Camera-type eye (tissue), 1 donor: ENCODE measurements around the gene MMP8. TPM values are rescaled to one million over a fixed set of nuclear protein-coding genes. Genes with fewer than 3 reads are reported as not detected.

Source experiments
- total RNA-seq: library from RNA; depleted of rRNA; stranded (reverse); fragments of >200 nt; gene quantifications from one replicate; pipeline ENCODE4 v1.2.3, GENCODE V29; 2014

The MMP8 gene
- not detected for total RNA-seq

DNA sequence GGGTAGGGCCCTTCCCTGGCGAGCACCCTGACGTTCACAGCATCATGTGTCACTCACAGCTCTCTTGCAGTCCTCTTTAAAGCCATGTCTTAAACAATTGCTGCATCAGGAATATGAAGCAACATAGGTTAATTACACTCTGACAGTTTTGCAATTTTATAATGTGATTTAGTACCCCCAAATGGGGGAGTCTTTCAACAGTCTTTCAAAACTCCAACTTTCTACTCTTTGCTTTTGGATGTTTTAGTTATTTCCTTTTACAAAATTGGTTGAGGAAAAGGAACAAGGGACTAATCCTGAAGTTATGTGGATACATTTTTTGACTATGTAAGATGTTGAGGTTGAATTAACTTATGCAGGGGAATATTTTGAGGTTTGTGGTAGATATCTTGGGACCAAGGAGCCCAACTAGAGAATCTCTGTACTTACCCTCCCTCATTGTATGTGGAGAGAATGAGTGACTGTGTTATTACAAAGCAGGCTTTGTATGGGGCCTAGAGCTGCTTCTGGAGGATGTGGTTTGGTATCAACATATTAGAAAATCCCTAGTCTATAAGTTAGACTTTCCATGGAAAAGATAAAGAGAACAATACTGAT lies at the start of gene MMP8:
TSS of gene MMP8 (minus strand) at position 51 of the 597 bp plus-strand sequence. CDS start 99 bp downstream, outside the sequence.

DNA sequence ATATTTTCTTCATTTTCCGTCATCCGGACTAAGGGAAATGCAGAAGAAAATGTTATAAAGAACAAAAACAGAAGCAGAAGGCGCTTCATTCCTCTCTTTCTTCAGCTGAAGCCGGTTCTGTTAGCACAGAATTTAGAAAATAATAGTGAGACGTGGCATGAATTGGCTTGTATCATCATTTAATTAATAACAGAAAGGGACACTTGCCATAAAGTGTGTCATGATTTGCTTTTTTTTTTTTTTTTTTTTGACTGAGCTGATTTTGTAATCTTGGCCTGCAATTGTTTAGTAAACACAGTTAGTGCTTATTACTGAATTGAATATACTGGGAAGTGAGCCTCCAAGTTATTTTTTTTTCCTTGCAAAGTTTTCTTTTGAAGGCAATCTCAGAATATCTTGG lies 19.1 kb downstream of the MMP8 start, which contains the start of gene MMP27:
TSS of gene MMP27 (minus strand) at position 144 of the 400 bp plus-strand sequence. CDS start at position 89, 55 bp downstream.

Other genes starting within 250 kb of the MMP8 start
- 9.1 TPM for gene MMP7, start 194.2 kb downstream of the MMP8 start, total RNA-seq
- 0.16 TPM for gene MMP20, start 99.6 kb downstream of the MMP8 start, total RNA-seq
- 1.2 TPM for gene MMP27, start 19.2 kb downstream of the MMP8 start, total RNA-seq
- gene MMP10, start 55.7 kb upstream of the MMP8 start, total RNA-seq, result 1.3 TPM
- gene MMP1, start 73.2 kb upstream of the MMP8 start, total RNA-seq, result not detected
- not detected for gene MMP3, start 118.7 kb upstream of the MMP8 start, total RNA-seq
- not detected for gene MMP12, start 150.0 kb upstream of the MMP8 start, total RNA-seq
- gene MMP13, start 230.8 kb upstream of the MMP8 start, total RNA-seq, result not detected